C4-2B (cell line): ENCODE data around the gene WFDC8.

Experiments used
- ZFX ChIP-seq: fragments of 450-650 bp; IDR thresholded peaks from 2 replicates; pipeline ENCODE4 v1.6.1; 2017
- TF ChIP-seq, protein P1 (sequence below): fragments of 450-650 bp; conservative IDR thresholded peaks from 2 replicates; pipeline ENCODE4 v1.5.1; 2017; ENCODE audit warnings: mild to moderate bottlenecking

DNA sequence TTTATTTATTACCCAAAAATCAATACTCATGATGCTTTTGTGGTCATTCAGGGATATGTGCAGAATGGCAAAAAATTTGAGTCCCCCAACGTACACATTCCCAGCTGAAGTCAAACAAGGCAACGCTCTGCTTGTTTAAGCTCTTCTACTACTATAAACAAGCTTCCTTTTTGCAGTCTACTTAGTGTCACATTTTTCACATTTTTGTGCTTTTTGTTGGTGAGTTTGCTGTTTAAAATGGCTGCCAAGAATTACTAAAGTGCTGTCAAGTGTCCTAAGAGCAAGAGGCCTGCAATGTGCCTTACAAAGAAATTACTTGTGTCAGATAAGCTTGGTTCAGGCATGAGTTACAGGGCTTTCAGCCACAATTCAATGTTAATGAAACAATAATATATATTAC is 2.1 kb downstream of the WFDC8 start:
- TF ChIP-seq, protein P1, sequence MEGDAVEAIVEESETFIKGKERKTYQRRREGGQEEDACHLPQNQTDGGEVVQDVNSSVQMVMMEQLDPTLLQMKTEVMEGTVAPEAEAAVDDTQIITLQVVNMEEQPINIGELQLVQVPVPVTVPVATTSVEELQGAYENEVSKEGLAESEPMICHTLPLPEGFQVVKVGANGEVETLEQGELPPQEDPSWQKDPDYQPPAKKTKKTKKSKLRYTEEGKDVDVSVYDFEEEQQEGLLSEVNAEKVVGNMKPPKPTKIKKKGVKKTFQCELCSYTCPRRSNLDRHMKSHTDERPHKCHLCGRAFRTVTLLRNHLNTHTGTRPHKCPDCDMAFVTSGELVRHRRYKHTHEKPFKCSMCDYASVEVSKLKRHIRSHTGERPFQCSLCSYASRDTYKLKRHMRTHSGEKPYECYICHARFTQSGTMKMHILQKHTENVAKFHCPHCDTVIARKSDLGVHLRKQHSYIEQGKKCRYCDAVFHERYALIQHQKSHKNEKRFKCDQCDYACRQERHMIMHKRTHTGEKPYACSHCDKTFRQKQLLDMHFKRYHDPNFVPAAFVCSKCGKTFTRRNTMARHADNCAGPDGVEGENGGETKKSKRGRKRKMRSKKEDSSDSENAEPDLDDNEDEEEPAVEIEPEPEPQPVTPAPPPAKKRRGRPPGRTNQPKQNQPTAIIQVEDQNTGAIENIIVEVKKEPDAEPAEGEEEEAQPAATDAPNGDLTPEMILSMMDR: no peak
- no peak for TF ChIP-seq ZFX
